Spleen (tissue), 7 donors: ENCODE data around the gene VWA3B.

Experiments
- CTCF ChIP-seq, 11 experiments: fragments of 200-600 bp in 7 of 11; fragments of 450-650 bp in 4 of 11; sonication (generic) in 4 of 11; IDR thresholded peaks in 8 of 11; conservative IDR thresholded peaks in 3 of 11; 1 replicate in 7 of 11; 2 replicates in 4 of 11; pipeline versions ENCODE4 v1.4.0 to v1.8.0; 2016 to 2021; ENCODE audit warnings: antibody characterized with exemption in 11 of 11, inconsistent platforms in 4 of 11, mild to moderate bottlenecking in 1 of 11
- POLR2A ChIP-seq, 3 donors: fragments of 450-650 bp; IDR thresholded peaks; one replicate each; pipeline ENCODE4 v1.5.1; 2017; ENCODE audit warnings: antibody characterized with exemption in 3 of 3, mild to moderate bottlenecking in 1 of 3
- donor health status: DM: no; HTN: no; CAD: no; lungs with moderate emphysema.
- donor health status: DM: no; HTN: no; CAD: no.
- donor health status: DM: no; HTN: no; CAD: no.

- TF ChIP-seq POLR2A (IDR thresholded peaks at IDR 0.05) (no peak), CTCF (IDR thresholded peaks at IDR 0.05 in 8 of 11, conservative IDR thresholded peaks at IDR 0.05 in 3 of 11) (no peak)
Observed at GRCh38 chr2:98177986-98178385, 91.0 kb downstream of the VWA3B start.
